ENCODE results near the gene MME.

MME gene

DNA sequence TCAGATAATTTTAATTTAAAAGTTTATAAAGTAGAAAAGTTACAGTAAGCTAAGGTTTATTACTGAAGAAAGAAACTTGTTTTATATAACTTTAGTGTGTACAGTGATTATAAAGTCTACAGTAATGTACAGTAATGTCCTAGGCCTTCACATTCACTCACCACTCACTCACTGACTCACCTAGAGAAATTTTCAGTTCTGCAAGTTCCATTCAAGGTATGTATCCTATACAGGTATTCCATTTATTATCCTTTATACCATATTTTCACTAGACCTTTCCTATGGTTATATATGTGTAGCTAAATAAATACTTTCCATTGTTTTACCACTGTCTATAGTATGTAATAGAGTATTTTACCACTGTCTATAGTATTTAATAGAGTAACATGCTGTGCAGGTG is 33.2 kb upstream of the MME start:
- TF ChIP-seq, protein P1, sequence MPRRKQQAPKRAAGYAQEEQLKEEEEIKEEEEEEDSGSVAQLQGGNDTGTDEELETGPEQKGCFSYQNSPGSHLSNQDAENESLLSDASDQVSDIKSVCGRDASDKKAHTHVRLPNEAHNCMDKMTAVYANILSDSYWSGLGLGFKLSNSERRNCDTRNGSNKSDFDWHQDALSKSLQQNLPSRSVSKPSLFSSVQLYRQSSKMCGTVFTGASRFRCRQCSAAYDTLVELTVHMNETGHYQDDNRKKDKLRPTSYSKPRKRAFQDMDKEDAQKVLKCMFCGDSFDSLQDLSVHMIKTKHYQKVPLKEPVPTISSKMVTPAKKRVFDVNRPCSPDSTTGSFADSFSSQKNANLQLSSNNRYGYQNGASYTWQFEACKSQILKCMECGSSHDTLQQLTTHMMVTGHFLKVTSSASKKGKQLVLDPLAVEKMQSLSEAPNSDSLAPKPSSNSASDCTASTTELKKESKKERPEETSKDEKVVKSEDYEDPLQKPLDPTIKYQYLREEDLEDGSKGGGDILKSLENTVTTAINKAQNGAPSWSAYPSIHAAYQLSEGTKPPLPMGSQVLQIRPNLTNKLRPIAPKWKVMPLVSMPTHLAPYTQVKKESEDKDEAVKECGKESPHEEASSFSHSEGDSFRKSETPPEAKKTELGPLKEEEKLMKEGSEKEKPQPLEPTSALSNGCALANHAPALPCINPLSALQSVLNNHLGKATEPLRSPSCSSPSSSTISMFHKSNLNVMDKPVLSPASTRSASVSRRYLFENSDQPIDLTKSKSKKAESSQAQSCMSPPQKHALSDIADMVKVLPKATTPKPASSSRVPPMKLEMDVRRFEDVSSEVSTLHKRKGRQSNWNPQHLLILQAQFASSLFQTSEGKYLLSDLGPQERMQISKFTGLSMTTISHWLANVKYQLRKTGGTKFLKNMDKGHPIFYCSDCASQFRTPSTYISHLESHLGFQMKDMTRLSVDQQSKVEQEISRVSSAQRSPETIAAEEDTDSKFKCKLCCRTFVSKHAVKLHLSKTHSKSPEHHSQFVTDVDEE (CRISPR knock-in tag; IDR thresholded peaks at IDR 0.05): no peak
- TF ChIP-seq ESRRG (CRISPR knock-in tag; IDR thresholded peaks at IDR 0.05): no peak
- TF ChIP-seq ISL1 (CRISPR knock-in tag; IDR thresholded peaks at IDR 0.05): no peak
- TF ChIP-seq GLIS3 (CRISPR knock-in tag; IDR thresholded peaks at IDR 0.05): no peak
- no peak for ATAC-seq

DNA sequence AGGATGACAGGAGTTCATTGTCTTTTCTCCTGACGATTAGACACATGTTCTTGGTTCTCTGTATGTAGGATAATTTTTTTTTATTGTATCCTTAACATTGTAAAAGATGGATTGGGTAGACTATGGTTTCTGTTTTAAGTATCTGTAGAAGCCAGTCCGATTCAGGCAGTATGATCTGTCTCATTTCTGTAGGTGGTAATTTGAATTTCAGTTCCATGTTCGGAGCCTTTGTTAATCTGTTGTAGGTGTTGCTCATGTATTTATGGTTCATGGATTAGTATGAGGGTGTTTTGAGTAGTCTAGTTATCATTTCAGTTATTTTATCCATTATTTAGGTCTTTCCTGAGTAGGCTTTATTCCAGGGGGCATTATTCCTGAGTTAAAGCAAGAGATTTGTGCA is 32.4 kb upstream of the MME start:
- ATAC-seq: no peak

DNA sequence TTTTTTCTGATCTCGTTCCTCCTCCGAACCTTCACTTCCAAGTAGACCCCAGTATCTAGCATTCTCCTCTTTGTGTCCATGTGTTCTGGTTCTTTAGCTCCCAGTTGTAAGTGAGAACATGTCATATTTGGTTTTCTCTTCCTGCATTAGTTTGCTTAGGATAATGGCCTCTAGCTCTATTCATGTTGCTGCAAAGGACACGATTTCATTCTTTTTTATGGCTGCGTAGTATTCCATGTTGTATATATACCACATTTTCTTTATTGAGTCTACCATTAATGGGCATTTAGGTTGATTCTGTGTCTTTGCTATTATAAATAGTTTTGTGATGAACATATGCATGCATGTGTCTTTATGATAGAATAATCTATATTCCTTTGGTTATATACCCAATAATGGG is 30.2 kb upstream of the MME start:
- TF ChIP-seq PPARA (CRISPR knock-in tag; IDR thresholded peaks at IDR 0.05; ENCODE audit: borderline replicate concordance) (no peak), ZNF8 (CRISPR knock-in tag; IDR thresholded peaks at IDR 0.05) (peak; percentile 32; the same call in 1 of the 2 replicates), RARB (CRISPR knock-in tag; IDR thresholded peaks at IDR 0.05) (no peak), TOX (CRISPR knock-in tag; IDR thresholded peaks at IDR 0.05; ENCODE audit: borderline replicate concordance) (no peak)
- no peak for ATAC-seq

More for the DNA sequence above, 32.4 kb upstream of the MME start:
- TF ChIP-seq, protein P2, sequence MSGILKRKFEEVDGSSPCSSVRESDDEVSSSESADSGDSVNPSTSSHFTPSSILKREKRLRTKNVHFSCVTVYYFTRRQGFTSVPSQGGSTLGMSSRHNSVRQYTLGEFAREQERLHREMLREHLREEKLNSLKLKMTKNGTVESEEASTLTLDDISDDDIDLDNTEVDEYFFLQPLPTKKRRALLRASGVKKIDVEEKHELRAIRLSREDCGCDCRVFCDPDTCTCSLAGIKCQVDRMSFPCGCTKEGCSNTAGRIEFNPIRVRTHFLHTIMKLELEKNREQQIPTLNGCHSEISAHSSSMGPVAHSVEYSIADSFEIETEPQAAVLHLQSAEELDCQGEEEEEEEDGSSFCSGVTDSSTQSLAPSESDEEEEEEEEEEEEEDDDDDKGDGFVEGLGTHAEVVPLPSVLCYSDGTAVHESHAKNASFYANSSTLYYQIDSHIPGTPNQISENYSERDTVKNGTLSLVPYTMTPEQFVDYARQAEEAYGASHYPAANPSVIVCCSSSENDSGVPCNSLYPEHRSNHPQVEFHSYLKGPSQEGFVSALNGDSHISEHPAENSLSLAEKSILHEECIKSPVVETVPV (CRISPR knock-in tag; IDR thresholded peaks at IDR 0.05): no peak
- TF ChIP-seq TCF4 (CRISPR knock-in tag; IDR thresholded peaks at IDR 0.05; ENCODE audit: borderline replicate concordance) (no peak), PPARA (CRISPR knock-in tag; IDR thresholded peaks at IDR 0.05; ENCODE audit: borderline replicate concordance) (no peak), ISL1 (CRISPR knock-in tag; IDR thresholded peaks at IDR 0.05) (no peak), ZNF565 (CRISPR knock-in tag; conservative IDR thresholded peaks at IDR 0.05; ENCODE audit: low read depth) (no peak), ARNTL (CRISPR knock-in tag; IDR thresholded peaks at IDR 0.05; ENCODE audit: borderline replicate concordance, low read depth) (no peak), ESRRG (CRISPR knock-in tag; IDR thresholded peaks at IDR 0.05) (no peak), OSR1 (CRISPR knock-in tag; IDR thresholded peaks at IDR 0.05) (no peak), SNAI2 (CRISPR knock-in tag; IDR thresholded peaks at IDR 0.05) (no peak), ZNF70 (CRISPR knock-in tag; IDR thresholded peaks at IDR 0.05) (no peak), ZFP30 (CRISPR knock-in tag; IDR thresholded peaks at IDR 0.05) (no peak), BACH2 (CRISPR knock-in tag; IDR thresholded peaks at IDR 0.05; ENCODE audit: borderline replicate concordance) (no peak), TOX (CRISPR knock-in tag; IDR thresholded peaks at IDR 0.05; ENCODE audit: borderline replicate concordance) (no peak), ZNF8 (CRISPR knock-in tag; IDR thresholded peaks at IDR 0.05) (no peak), CSDC2 (CRISPR knock-in tag; IDR thresholded peaks at IDR 0.05) (no peak)
- TF ChIP-seq, protein P3, sequence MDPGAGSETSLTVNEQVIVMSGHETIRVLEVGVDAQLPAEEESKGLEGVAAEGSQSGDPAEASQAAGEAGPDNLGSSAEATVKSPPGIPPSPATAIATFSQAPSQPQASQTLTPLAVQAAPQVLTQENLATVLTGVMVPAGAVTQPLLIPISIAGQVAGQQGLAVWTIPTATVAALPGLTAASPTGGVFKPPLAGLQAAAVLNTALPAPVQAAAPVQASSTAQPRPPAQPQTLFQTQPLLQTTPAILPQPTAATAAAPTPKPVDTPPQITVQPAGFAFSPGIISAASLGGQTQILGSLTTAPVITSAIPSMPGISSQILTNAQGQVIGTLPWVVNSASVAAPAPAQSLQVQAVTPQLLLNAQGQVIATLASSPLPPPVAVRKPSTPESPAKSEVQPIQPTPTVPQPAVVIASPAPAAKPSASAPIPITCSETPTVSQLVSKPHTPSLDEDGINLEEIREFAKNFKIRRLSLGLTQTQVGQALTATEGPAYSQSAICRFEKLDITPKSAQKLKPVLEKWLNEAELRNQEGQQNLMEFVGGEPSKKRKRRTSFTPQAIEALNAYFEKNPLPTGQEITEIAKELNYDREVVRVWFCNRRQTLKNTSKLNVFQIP (CRISPR knock-in tag; IDR thresholded peaks at IDR 0.05; ENCODE audit: borderline replicate concordance, low read depth): no peak

DNA sequence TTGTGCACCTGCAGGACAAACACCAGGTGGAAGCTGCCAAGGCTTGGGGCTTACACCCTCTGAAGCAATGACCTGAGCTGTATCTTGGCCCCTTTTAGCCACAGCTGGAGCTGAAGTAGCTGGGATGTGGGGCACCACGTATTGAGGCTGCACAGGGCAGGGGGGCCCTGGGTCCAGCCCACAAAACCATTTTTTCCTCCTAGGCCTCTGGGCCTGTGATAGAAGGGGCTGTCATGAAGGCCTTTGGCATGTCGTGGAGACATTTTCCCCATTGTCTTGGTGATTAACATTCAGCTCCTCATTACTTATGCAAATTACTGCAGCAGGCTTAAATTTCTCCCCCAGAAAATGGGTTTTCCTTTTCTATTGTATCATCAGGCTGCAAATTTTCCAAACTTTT is 27.6 kb upstream of the MME start:
- ATAC-seq: no peak
- TF ChIP-seq ISL1 (CRISPR knock-in tag; IDR thresholded peaks at IDR 0.05): no peak
- TF ChIP-seq, protein P4, sequence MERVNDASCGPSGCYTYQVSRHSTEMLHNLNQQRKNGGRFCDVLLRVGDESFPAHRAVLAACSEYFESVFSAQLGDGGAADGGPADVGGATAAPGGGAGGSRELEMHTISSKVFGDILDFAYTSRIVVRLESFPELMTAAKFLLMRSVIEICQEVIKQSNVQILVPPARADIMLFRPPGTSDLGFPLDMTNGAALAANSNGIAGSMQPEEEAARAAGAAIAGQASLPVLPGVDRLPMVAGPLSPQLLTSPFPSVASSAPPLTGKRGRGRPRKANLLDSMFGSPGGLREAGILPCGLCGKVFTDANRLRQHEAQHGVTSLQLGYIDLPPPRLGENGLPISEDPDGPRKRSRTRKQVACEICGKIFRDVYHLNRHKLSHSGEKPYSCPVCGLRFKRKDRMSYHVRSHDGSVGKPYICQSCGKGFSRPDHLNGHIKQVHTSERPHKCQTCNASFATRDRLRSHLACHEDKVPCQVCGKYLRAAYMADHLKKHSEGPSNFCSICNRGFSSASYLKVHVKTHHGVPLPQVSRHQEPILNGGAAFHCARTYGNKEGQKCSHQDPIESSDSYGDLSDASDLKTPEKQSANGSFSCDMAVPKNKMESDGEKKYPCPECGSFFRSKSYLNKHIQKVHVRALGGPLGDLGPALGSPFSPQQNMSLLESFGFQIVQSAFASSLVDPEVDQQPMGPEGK (CRISPR knock-in tag; IDR thresholded peaks at IDR 0.05; ENCODE audit: borderline replicate concordance): no peak
- TF ChIP-seq GLIS3 (CRISPR knock-in tag; IDR thresholded peaks at IDR 0.05): no peak
- no peak for TF ChIP-seq ZC3H10 (CRISPR knock-in tag; IDR thresholded peaks at IDR 0.05)
- TF ChIP-seq, protein P5, sequence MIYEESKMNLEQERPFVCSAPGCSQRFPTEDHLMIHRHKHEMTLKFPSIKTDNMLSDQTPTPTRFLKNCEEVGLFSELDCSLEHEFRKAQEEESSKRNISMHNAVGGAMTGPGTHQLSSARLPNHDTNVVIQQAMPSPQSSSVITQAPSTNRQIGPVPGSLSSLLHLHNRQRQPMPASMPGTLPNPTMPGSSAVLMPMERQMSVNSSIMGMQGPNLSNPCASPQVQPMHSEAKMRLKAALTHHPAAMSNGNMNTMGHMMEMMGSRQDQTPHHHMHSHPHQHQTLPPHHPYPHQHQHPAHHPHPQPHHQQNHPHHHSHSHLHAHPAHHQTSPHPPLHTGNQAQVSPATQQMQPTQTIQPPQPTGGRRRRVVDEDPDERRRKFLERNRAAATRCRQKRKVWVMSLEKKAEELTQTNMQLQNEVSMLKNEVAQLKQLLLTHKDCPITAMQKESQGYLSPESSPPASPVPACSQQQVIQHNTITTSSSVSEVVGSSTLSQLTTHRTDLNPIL (CRISPR knock-in tag; IDR thresholded peaks at IDR 0.05; ENCODE audit: low read depth): no peak
- TF ChIP-seq, protein P3 (CRISPR knock-in tag; IDR thresholded peaks at IDR 0.05; ENCODE audit: borderline replicate concordance, low read depth): no peak
- no peak for TF ChIP-seq PPARA (CRISPR knock-in tag; IDR thresholded peaks at IDR 0.05; ENCODE audit: borderline replicate concordance)

All from SK-N-SH treated with all-trans-retinoic acid at 6 μM for 48 hours (cell line).